Measurements from ENCODE around the gene FBXO46. TPM values are rescaled to one million over a fixed set of nuclear protein-coding genes. Genes with fewer than 3 reads are reported as not detected.
"Not testable (repeated sequence)": the region's sequence is repeated elsewhere in the genome, so short reads cannot be mapped to it uniquely, and the experiment has no call there.

Gene FBXO46
- total RNA-seq, 1 donor from 2014 or later = 4.4 TPM

GRCh38 chr19:45729800-45730290 is 851 bp downstream of the FBXO46 start:
- peak; percentile 28 to 52 for DNase-seq (ENCODE audit: low read depth in 2 of 2)

- not testable (repeated sequence) for DNase-seq (ENCODE audit: low read depth in 2 of 2)
These were observed 2.0 kb downstream of the FBXO46 start for GRCh38 chr19:45728683-45729082.

GRCh38 chr19:45720065-45720464 is 10.6 kb downstream of the FBXO46 start:
- DNase-seq (ENCODE audit: low read depth in 2 of 2) = not testable (repeated sequence)

- peak; percentile 11 to 18 for DNase-seq (ENCODE audit: low read depth in 2 of 2)
These were observed 12.6 kb downstream of the FBXO46 start for GRCh38 chr19:45717983-45718650.

DNA sequence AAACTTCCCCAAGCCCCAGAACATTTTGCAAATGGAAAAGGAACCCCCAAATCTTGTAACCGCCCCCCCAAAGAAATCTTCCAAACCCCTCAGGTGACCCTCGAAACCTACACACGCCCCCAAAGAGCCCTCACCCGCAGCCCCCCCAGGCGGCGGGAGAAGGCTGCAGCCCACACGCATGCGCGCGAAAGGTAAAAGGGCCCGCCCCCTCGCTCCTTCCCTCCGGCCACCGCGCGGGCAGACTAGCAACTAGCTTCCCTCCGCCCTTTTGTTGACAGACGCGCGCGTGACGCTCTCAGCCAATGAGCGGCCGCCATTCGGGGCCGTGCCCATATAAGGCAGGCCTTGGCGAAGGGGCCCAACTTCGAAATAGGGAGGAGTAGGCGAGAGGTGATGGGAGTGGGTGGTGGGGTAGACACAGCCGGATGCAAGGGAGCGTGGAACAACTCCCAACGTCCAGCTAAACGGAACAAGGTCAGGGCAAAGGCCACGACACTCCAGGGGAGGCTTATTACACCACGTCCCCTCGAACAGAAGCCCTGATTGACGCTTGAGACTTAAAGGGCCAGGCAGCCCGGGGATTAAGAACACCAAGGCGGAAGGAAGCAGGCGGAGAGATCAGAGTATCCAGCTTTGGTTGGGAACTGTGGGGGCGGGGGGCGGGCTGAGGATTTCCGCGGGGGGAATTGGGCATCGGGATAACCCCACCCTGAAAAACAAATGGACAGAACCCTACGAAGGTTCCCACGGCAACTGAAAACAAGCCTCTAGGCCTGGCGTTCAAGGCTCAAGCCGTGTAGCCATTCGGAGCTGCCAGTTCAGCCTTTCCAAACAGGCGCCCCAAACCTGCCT is 13.3 kb downstream of the FBXO46 start:
- peak; percentile 99 to 100 for DNase-seq (ENCODE audit: low read depth in 2 of 2)

DNA sequence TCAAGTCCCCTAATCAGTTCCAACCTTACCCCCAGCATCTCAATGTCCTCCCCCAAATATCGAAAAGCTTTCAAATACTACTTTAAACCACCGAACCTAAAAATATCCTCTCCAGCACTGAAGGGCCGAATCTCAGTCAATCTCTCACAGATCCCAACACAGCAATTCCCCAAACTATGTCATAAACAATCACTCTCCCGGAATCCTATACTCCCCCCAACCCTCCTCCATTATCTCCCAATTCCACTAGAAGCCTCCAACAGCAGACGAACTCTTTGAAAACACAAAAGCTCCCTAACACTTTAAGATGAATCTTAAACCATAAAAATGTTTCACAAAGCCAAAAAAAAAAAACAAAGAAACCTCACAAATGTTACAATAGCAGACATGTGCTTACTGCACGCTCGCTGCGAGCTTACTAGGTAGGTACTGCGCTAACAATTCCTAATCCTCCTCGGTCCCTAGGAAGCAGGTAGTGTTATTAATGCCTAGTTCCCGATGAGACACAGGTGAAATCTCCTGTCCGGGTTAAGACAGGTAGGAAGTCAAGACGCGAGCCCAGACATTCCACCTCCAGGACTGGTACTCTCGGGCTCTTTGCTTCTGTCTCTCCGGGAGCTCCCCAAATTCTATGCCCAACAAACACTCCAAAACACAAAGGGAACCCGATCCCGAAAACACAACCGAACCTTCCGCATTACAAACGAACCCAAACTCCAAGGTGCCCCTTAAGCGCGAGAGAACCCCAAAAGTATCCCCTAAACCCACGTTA is 14.2 kb downstream of the FBXO46 start:
- DNase-seq (ENCODE audit: low read depth in 2 of 2) = peak; percentile 27 to 54

DNA sequence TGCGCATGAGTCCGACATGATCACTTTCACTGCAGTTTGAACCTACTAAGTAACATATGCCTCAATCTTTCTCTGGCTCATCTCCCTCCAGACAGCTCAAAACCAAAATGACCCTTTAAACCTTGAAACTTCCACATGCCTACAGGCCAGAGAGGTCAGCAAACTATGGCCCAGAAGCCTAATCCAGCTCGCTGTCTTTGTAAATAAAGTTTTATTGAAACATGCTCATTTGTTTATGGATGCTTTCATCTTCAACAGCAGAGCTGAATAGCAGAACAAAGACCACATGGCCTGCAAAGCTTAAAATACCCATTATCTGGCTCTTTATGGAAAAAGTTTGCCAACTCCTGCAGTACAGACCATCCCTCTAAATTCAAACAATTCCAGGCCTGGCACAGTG is 15.6 kb downstream of the FBXO46 start:
- DNase-seq (ENCODE audit: low read depth in 2 of 2) = no peak

DNA sequence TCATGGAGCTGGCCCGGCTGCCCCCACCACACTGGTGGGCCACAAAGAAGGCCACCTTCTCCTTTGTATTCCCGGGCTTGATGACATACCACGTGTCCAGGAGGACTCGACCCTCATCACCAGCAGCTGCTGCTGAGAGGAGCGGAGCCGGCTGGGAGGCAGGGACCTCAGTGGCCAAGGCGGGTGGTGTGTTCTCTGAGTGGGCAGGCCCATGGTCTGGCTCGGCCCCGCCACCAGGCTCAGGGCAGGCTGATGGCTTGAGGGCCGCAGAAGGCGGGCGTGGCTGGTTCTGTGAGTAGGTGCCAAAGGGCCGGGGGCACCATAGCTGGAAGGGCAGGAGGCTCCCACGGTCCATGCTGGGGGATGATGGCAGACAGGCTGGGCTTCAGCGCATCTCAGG is 17.6 kb downstream of the FBXO46 start:
- DNase-seq (ENCODE audit: low read depth in 2 of 2) = no peak

- DNase-seq (ENCODE audit: low read depth in 2 of 2) = no peak
These were observed 18.0 kb downstream of the FBXO46 start for GRCh38 chr19:45712699-45713067.

DNA sequence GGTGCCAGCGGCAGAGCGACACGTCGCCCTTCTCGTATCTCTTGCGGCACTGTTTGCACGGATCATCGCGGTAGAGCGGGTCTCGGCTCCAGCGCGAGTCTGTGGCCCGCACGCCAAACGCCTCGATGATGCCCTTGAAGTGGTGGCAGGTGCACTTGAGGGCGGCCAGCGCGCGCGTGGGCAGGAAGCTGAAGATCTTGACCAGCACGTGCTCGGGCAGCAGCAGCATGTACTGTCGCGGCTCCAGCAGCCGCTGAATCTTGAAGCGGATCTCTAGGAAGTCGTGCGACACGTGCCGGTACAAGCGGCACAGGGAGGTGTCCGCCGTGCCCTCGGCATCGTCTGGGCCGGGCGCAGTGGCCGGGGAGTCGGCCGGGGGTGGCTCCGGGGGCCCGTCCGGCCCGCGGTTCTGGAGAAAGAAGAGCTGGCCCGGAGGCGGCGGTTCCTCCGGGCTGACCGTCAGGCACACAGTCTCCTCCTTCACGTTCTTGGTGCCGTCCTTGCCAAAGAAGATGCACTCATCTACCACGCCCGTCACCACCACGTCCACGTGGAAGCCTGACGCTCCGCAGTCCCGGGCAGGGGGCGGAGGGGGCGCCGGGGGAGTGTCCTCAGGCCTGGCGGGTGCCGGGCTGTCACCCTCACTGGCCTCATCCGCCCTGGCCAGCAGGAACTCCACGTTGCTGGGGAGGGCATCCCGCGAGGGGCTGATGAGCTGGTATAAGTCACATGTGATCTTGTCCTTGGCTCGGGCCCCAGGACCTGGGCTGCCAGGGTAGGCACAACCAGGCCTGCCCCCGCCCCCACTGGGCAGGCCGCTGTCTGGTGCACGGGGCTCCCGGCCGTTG is 18.6 kb downstream of the FBXO46 start:
- no peak for DNase-seq (ENCODE audit: low read depth in 2 of 2)

- no peak for DNase-seq (ENCODE audit: low read depth in 2 of 2)
These were observed 20.2 kb downstream of the FBXO46 start for GRCh38 chr19:45710356-45711130.

- no peak for DNase-seq (ENCODE audit: low read depth in 2 of 2)
These were observed 24.8 kb downstream of the FBXO46 start for GRCh38 chr19:45705710-45706415.

- no peak for DNase-seq (ENCODE audit: low read depth in 2 of 2)
These were observed 25.6 kb downstream of the FBXO46 start for GRCh38 chr19:45705115-45705514.

GRCh38 chr19:45701676-45702075 is 29.0 kb downstream of the FBXO46 start:
- DNase-seq (ENCODE audit: low read depth in 2 of 2) = no peak

- DNase-seq (ENCODE audit: low read depth in 2 of 2) = peak; percentile 74 to 85
These were observed 37.4 kb downstream of the FBXO46 start for GRCh38 chr19:45693106-45693788.

DNA sequence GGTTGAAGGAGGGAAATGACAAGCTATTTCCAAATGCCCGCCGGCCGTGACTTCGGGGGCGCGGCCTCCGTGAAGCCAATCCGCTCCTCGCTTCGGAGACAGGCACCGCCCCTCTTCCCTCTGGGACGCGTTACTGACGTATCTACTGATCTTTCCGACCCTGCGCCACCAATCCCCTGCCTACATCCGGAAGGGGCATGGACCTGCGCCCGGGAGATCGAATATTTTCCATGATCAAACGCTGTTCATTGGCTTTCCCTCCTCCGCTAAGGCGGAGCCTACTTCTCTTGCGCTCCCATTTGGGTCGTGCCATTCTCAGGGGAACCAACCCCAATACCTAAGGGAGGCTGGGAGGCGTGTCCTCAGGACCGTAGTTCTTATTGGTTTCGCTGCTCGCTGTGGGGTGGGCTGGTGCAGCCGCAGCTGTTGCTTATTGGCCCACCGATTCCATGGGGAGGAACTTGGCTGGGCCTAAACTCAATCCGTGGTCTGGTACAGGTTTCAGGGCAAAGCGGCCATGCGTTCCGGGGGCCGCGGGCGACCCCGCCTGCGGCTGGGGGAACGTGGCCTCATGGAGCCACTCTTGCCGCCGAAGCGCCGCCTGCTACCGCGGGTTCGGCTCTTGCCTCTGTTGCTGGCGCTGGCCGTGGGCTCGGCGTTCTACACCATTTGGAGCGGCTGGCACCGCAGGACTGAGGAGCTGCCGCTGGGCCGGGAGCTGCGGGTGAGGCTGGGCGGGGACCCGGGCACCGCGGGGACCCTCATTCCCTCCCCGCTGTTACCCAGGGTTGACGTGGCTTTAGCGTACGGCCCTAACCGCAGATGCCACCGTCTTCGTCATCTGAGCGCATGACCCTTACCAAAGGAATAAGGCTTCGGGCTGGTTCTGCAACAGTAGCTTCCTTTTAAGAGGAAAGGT is 38.2 kb downstream of the FBXO46 start, which contains the start of gene QPCTL:
TSS of gene QPCTL (plus strand) at position 480 of the 919 bp plus-strand sequence. CDS start at position 518, 38 bp downstream.
- DNase-seq (ENCODE audit: low read depth in 2 of 2) = peak; percentile 100

DNA sequence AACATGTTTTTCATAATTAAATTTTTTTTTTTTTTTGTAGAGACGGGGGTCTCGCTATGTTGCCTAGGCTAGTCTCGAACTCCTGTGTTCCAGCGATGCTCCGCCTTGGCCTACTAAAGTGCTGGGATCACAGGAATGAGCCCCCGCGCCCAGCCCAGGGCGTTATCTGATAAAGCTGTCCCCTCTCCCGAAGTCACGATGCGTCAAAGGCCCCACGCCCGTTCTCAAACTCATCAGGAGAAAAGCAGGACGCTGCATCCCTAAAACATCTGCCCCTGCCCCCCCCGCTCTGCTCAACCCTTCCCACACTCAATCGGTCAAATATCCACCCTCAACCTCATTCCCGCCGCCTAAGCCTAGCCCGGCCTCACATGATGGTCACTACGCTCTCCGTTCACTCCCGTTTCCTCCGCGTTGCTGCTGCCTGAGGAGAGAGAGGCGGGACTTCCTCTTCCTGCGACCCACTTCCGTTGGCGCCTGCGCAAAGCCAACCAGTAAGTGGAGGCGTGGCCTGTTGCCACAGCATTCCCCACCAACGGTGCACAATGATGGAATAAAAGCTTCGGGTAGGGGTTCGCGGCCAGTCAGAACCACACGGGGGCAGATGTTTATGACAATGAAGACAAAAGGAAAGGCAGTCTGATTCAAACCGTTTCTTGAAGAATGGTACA is 39.0 kb downstream of the FBXO46 start, which contains the start of gene SNRPD2:
TSS of gene SNRPD2 (minus strand) at position 438 of the 671 bp plus-strand sequence. CDS start at position 373, 65 bp downstream.
- DNase-seq (ENCODE audit: low read depth in 2 of 2) = peak; percentile 97

Data from lung microvascular endothelial cell (primary cell).